OCI-LY3 (cell line): ENCODE results near the gene TCEANC.

ENCODE experiments used
- EZH2phosphoT487 ChIP-seq: fragments of 200-600 bp; shearing (Covaris generic); IDR thresholded peaks from 2 replicates; pipeline ENCODE4 v1.6.1; 2018; ENCODE audit warnings: antibody characterized with exemption, mixed run types, low read depth
- TF ChIP-seq, protein P1 (sequence below): fragments of 200-600, 300-600 bp; sonication (generic); IDR thresholded peaks from 2 replicates; pipeline ENCODE4 v1.5.1; 2014; ENCODE audit warnings: antibody characterized with exemption, low read length, low read depth

DNA sequence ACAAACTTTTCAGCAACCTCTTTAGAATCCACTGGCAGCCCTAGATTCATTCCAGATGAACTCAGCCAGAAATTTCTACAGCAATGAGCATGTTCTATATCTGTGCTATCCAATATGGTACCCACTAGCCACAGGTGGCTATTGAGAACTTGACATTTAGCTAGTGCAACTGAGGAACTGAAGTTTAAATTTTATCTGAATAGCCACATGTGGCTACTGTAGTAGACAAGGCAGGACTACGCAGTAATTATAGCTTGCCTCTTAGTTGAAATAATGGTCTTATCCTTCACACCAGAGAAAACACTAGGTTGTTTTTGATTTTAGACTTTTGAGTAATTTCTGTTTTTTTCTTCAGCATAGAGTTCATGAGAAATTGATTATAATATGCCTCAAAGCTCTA is 2.6 kb upstream of the TCEANC start:
- TF ChIP-seq, protein P1, sequence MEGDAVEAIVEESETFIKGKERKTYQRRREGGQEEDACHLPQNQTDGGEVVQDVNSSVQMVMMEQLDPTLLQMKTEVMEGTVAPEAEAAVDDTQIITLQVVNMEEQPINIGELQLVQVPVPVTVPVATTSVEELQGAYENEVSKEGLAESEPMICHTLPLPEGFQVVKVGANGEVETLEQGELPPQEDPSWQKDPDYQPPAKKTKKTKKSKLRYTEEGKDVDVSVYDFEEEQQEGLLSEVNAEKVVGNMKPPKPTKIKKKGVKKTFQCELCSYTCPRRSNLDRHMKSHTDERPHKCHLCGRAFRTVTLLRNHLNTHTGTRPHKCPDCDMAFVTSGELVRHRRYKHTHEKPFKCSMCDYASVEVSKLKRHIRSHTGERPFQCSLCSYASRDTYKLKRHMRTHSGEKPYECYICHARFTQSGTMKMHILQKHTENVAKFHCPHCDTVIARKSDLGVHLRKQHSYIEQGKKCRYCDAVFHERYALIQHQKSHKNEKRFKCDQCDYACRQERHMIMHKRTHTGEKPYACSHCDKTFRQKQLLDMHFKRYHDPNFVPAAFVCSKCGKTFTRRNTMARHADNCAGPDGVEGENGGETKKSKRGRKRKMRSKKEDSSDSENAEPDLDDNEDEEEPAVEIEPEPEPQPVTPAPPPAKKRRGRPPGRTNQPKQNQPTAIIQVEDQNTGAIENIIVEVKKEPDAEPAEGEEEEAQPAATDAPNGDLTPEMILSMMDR, result no peak
- no peak for TF ChIP-seq EZH2phosphoT487
